Measurements from ENCODE around the gene ZNF608. TPM values are rescaled to one million over a fixed set of nuclear protein-coding genes. Genes with fewer than 3 reads are reported as not detected.

ZNF608 gene
- total RNA-seq, 2 donors from 2014 or later = 138 to 140 TPM

- no peaks in the 10 kb centered on the region for H3K36me3 Mint-ChIP-seq (ENCODE audit: low read depth)
- Histone ChIP-seq H3K36me3 (ENCODE audit: control insufficient read depth, insufficient read depth, low read length) (no peaks in the 10 kb centered on the region), H3K9me3 (ENCODE audit: control insufficient read depth, low read length) (no peaks in the 10 kb centered on the region), H3K9ac (ENCODE audit: extremely low read depth, low read length, poor library complexity, severe bottlenecking) (no peak overlapping the region), H3K27ac (ENCODE audit: low read depth, low read length) (no peak overlapping the region), H3K4me3 (ENCODE audit: low read length) (no peak overlapping the region), H3K4me1 (ENCODE audit: control insufficient read depth, insufficient read depth, low read length) (no peaks in the 10 kb centered on the region), H3K27me3 (ENCODE audit: control insufficient read depth, insufficient read depth, low read length, poor library complexity, severe bottlenecking) (no peaks in the 10 kb centered on the region)
- no peak overlapping the region for H3K4me3 Mint-ChIP-seq
- WGBS, 2 experiments (ENCODE audit: insufficient coverage in 1 of 2, insufficient read length in 1 of 2) = 60 to 76% methylated on average over 1 to 4 of the region's 4 CpGs
- no peak overlapping the region for H3K27ac Mint-ChIP-seq
- no peak for DNase-seq
- H3K4me1 Mint-ChIP-seq = peaks cover 11% of the 10 kb centered on the region
- TF ChIP-seq, protein P1, sequence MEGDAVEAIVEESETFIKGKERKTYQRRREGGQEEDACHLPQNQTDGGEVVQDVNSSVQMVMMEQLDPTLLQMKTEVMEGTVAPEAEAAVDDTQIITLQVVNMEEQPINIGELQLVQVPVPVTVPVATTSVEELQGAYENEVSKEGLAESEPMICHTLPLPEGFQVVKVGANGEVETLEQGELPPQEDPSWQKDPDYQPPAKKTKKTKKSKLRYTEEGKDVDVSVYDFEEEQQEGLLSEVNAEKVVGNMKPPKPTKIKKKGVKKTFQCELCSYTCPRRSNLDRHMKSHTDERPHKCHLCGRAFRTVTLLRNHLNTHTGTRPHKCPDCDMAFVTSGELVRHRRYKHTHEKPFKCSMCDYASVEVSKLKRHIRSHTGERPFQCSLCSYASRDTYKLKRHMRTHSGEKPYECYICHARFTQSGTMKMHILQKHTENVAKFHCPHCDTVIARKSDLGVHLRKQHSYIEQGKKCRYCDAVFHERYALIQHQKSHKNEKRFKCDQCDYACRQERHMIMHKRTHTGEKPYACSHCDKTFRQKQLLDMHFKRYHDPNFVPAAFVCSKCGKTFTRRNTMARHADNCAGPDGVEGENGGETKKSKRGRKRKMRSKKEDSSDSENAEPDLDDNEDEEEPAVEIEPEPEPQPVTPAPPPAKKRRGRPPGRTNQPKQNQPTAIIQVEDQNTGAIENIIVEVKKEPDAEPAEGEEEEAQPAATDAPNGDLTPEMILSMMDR (conservative IDR thresholded peaks at IDR 0.05) = no peak
- H3K9me3 Mint-ChIP-seq = no peaks in the 10 kb centered on the region
- H3K27me3 Mint-ChIP-seq (ENCODE audit: insufficient read depth) = no peaks in the 10 kb centered on the region
Observed at GRCh38 chr5:124761010-124761409, 14.6 kb upstream of the ZNF608 start.

DNA sequence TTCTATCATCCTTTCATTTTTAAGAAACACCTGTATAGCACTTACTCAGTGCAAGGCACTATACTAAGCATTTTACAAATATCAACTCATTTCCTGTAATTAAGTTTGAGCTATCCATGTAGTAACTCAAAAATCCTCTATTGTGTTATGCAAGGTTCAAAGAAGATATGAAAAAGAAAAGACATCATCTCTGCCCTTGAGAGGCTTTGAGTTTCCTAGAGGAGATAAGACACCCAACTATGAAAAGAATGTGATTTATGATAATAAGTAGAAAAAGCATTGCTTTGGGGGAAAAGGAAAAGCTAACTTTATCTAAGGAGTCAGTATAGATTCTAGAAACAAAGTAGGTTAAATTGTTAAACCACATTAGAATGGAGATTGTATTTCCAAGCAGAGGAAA, 14.2 kb upstream of the ZNF608 start:
- TF ChIP-seq, protein P1 (conservative IDR thresholded peaks at IDR 0.05) = no peak
- Mint-ChIP-seq H3K36me3 (ENCODE audit: low read depth) (no peaks in the 10 kb centered on the region), H3K4me3 (no peak overlapping the region), H3K4me1 (peaks cover 11% of the 10 kb centered on the region), H3K27ac (no peak overlapping the region), H3K9me3 (no peaks in the 10 kb centered on the region), H3K27me3 (ENCODE audit: insufficient read depth) (no peaks in the 10 kb centered on the region)
- DNase-seq = no peak
- H3K9ac ChIP-seq (ENCODE audit: extremely low read depth, low read length, poor library complexity, severe bottlenecking) = no peak overlapping the region
- no peaks in the 10 kb centered on the region for H3K36me3 ChIP-seq (ENCODE audit: control insufficient read depth, insufficient read depth, low read length)
- H3K27me3 ChIP-seq (ENCODE audit: control insufficient read depth, insufficient read depth, low read length, poor library complexity, severe bottlenecking) = no peaks in the 10 kb centered on the region
- H3K4me1 ChIP-seq (ENCODE audit: control insufficient read depth, insufficient read depth, low read length) = no peaks in the 10 kb centered on the region
- no peak overlapping the region for H3K4me3 ChIP-seq (ENCODE audit: low read length)
- H3K9me3 ChIP-seq (ENCODE audit: control insufficient read depth, low read length) = no peaks in the 10 kb centered on the region
- H3K27ac ChIP-seq (ENCODE audit: low read depth, low read length) = no peak overlapping the region

GRCh38 chr5:124755565-124755964, 9.1 kb upstream of the ZNF608 start:
- peaks cover 37% of the 10 kb centered on the region for H3K4me1 Mint-ChIP-seq
- no peak overlapping the region for H3K4me3 Mint-ChIP-seq

More at GRCh38 chr5:124755565-124755964, 9.1 kb upstream of the ZNF608 start:
- Histone ChIP-seq H3K27me3 (ENCODE audit: control insufficient read depth, insufficient read depth, low read length, poor library complexity, severe bottlenecking) (no peaks in the 10 kb centered on the region), H3K27ac (ENCODE audit: low read depth, low read length) (no peak overlapping the region), H3K36me3 (ENCODE audit: control insufficient read depth, insufficient read depth, low read length) (no peaks in the 10 kb centered on the region), H3K9me3 (ENCODE audit: control insufficient read depth, low read length) (no peaks in the 10 kb centered on the region), H3K9ac (ENCODE audit: extremely low read depth, low read length, poor library complexity, severe bottlenecking) (no peak overlapping the region), H3K4me1 (ENCODE audit: control insufficient read depth, insufficient read depth, low read length) (no peaks in the 10 kb centered on the region), H3K4me3 (ENCODE audit: low read length) (no peak overlapping the region)
- H3K27ac Mint-ChIP-seq = no peak overlapping the region
- 80 to 91% methylated on average over 3 of the region's 3 CpGs for WGBS, 2 experiments (ENCODE audit: insufficient coverage in 1 of 2, insufficient read length in 1 of 2)
- no peaks in the 10 kb centered on the region for H3K36me3 Mint-ChIP-seq (ENCODE audit: low read depth)
- H3K27me3 Mint-ChIP-seq (ENCODE audit: insufficient read depth) = no peaks in the 10 kb centered on the region
- peaks cover 1% of the 10 kb centered on the region for H3K9me3 Mint-ChIP-seq
- TF ChIP-seq, protein P1 (conservative IDR thresholded peaks at IDR 0.05) = no peak
- no peak for DNase-seq
